ENCODE data around the gene BRD3.

GRCh38 chr9:134060546-134060945, 7.3 kb downstream of the BRD3 start:
- no peak for TF ChIP-seq ZNF274 (IDR thresholded peaks at IDR 0.05; ENCODE audit: low read depth, low read length)
- TF ChIP-seq YY1 (IDR thresholded peaks at IDR 0.05; ENCODE audit: insufficient read depth, insufficient read length): no peak
- no peak for TF ChIP-seq SUZ12 (IDR thresholded peaks at IDR 0.05; ENCODE audit: extremely low read depth, insufficient read depth, insufficient read length)
